ENCODE results near the gene ZBTB20.

The ZBTB20 gene

DNA sequence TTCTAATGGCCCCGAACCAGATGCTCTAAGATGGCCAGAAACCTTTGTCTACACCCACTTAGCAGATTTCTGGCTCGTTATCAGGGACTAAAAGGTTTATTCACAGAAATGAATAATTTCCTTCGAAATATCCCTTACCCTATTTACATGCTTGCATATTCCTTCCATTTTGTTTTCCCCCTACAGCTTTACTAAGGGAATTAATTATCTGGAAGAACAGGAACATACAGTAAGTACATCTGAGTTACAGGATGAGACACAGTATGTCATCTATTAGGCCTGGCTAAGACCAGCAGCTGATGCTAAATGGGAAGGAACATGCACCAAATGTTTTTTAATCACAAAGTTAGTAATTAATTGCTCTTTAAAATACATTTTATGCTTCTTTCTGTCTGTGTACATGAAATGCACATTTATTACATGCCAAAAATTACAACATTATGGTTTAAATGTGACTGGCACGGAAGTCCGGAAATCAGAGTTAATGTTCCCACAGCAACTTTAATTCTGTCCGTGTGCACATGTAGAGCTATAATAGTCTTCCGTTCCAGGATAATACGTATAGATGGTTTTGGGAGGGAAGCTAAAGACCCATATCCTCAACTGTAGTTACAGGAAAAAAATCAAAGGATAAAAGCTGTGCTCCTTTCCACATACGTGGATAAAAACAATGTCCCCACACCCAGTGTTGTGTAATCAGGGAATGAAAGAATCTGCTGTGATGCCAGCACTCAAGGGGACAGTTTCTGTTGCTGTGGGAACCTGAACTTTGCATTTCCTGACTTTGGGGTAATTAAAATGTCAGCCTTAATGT is 771.3 kb downstream of the ZBTB20 start:
- no peak for DNase-seq (ENCODE audit: low read depth, low spot score)

DNA sequence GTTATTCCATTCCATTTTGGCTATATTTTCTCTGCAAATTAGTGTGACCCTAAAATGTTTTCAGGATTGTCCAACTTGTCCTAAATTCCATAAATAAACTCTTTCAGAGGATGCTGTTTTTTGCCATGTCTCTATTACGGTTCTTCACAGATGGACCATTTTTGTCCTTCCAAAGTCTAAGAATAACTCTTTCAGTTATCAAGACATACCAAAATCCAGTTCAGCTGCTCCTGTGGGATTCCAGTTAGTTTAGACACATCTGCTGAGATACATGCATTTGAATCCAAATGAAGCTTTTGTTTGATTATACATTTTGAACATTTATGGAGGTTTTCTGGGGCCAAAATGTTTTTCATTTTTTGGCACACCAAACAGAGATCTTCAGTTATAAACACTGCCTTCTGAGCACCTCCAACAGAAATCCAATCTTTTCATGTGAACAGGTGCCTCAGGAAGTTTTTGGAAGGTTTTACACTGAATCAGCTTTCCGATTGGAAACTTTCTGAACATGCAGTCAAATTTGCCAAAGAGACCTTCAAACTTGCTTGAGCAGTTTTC is 772.6 kb downstream of the ZBTB20 start:
- DNase-seq (ENCODE audit: low read depth, low spot score): no peak

DNA sequence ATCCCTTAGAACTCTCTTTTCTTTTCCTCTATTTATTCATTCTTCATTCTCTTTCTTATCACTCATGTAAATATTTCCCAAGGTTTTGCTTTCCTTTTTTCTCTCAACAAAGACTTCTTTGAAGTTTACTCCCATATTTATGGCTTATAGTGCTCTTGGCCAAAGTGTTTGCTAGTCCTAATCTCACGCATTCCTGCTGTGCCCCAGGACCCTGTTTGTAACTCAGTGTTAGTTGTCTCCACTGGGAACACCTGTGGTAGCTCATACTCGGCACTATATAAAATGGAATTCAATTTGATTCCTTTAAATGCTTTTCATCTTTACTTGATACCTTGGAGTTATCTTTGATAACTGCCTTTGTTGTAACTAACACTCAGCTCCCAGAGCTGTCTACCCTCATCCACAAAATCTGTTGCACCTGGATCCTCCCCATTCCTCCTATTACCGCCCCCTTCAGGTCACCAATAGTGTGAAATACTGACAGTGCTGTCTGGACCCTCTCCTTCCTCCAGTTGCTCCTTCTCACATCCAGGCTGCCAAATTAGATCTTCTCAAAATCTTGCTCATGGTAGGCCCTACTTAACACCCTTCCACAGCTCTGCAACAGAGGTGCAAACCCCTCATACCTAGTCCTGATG is 776.4 kb downstream of the ZBTB20 start:
- no peak for DNase-seq (ENCODE audit: low read depth, low spot score)

DNA sequence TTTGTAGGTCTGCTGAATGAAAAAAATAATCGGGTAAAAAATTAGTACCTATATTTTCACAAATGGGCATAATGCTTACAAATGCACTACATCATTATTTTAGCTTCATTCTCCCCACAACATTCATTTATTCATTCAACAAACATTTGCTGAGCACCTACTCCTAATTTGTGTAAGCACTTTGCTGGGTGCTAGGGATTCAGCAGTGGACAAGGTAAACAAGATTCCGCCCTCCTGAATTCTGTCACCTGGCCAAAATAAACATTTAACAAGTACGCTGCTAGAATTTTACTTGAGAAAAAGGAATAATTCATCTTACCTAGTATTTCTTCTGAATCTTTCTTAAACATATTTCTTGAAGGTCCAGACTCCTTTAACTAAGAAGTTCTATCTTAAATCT is 781.2 kb downstream of the ZBTB20 start:
- DNase-seq (ENCODE audit: low read depth, low spot score): no peak

DNA sequence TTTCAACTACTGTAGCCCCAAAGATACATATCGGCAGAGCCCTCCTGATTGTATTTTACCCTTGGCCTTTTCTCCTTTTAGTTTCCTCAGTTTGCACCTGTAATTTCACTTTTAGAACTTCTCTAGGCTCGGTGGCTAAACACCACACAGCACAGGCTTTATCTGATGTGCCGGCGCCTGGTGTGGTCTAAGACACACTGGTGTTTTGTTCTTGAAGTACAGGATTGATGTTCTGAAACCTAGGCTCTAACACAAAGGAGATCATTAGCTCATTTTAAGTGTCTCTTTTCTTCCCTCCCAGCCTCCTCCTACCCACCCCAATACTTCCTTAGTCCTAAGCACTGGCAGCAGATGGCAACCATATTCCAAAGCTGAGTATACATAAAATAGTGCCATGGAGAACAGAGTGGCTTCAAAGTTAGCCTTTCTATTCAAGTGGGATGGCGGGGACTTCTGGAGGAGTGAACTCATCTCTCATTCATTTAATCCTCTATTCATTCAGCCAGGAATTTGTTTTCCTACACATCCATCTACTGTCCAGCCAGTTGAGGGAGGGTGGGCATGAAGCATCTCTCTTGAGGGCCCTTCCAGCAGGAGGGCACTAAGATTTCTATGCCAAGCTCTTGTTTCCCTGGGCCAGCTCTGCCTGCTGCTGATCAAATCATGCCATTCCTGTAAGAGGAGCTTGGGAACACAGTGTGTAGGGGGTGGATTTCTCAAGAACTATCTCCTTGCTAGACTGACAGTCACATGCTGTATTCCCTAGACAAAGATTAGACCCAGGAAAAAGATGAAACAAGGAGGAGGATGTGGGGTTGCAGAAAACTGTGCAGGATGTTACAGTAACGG is 782.1 kb downstream of the ZBTB20 start:
- DNase-seq (ENCODE audit: low read depth, low spot score): no peak

DNA sequence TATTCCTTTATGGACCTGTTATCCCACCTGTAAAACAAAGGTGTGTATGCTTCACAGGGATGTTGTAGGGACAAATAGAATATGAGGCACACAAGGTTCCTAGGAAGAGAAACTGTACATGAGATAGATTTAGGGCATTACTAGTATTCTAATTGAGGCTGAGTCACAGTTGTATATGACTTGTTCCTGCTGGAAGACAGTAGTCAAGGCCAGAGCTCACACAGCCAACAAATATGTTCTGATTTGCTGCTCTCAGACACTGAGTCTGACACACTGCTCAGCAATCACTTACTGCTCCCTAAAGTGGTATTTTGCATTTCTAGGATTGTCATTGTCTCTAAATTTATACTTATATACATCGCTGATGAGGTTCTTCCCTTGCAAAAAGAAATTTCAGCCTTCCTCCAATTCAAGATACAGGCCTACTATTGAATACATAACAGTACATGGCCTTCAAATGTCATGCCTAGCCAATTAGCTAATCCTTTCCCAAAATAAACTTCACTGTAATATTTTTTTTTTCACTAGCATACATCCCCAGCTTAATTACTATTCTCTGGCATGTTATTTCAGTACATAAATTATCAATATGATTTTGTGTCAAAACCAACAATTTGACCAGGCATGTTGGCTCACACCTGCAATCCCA is 783.4 kb downstream of the ZBTB20 start:
- no peak for DNase-seq (ENCODE audit: low read depth, low spot score)

DNA sequence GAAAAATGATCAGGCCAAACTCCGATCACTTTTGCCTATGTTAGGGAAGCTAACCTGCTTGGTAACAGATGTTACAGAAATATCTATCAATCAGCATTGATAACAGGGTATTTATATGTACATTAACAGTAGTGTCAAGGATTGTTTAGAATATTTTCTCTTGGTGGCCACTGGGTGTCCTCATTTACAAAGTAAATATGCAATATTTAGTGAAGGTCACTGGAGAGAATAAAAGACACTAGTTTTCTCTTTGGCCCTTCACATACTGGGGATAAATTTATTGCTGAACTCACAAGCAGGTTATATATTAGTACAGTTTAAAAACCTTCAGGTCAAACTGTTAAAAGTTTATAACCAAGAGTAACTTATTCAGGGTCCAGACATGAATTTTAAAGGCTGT is 784.3 kb downstream of the ZBTB20 start:
- no peak for DNase-seq (ENCODE audit: low read depth, low spot score)

DNA sequence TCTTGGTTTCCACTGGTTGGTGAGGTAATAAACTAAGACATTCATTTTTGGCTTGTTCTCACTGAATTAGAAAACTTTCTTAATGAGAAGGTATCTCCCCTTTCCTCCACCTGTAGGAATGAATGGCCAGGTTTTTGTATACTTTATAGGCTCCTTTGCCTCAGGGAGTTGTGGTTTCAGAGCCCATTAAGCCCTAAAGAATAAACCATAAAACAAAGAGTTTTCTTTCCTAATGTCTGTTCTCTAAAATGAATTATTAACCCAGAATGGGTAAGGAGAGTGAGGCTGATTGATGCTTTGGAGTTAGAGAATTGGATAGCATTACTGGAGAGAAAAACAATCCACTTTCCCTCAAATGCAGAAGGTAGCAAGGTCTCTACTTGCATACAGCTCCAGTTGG is 785.7 kb downstream of the ZBTB20 start:
- no peak for DNase-seq (ENCODE audit: low read depth, low spot score)

DNA sequence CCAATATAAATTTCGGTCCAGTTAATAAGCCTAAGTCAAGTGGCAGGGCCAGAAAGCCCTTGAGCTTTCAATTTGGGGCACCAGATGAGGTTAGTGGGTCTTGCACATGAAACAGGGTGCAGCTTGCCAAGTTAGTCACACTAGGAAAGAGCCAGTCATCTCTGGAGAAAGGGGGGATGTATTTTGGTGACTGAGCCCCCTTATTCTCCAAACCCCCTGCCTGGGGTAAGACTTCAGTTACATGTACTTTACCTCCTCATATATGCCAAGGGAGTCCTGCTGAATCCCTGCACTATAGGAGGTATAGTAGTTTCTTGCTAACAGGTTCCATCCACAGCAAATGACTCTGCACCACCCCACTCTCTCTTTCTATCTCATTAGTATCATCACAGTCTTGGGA is 790.6 kb downstream of the ZBTB20 start:
- no peak for DNase-seq (ENCODE audit: low read depth, low spot score)

DNA sequence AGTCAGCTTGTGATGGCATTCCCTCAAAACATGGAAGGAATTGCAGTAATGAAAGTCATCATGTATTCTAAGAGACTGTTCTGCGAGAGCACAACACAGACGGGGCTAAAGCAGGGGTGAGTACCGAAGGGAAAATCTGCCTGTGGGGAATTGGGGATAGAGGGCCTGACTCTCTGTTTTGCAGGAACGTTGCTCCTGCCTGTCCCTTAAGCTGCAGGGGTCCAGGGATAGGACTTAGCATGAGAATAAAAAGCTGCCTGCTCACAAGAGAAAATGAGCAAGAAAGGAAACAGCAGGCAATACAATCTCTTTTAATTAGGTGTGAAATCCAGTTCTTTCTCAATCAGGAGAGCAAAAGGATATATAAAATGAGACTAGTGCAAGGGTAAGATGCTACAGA is 791.0 kb downstream of the ZBTB20 start:
- DNase-seq (ENCODE audit: low read depth, low spot score): no peak

DNA sequence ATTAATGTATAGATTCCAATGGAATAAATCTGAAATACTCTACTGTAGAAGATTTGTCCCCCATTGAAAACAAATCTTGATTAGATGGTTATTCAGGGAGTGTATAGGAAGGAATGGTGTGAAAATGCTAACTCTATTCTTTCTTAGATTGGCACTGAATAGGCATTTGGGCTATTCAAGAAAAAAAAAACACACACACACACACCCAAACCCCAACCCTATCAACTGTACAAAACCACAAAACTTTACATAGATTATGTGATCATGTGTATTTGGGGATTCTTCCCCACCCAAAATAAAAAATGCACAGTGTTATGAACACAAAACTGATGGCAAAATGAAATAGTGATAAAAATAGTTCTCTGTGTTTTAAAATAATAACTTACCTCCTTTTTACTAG is 791.4 kb downstream of the ZBTB20 start:
- DNase-seq (ENCODE audit: low read depth, low spot score): no peak

DNA sequence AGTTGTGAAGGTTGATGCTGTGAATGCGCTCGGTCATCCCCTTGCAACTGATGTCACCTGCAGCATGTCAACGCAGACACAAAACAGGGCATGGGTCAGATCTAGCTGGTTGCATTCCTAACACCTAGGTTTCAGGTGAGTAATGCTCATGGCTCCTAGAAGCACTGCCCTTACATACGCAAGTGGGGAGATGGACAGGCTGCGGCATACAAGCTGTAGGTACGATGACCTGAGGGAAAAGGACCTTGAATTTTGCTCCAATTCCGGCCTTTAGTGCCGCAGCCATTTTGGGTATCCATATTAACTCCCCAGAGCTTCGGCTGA is 795.3 kb downstream of the ZBTB20 start:
- no peak for DNase-seq (ENCODE audit: low read depth, low spot score)

DNA sequence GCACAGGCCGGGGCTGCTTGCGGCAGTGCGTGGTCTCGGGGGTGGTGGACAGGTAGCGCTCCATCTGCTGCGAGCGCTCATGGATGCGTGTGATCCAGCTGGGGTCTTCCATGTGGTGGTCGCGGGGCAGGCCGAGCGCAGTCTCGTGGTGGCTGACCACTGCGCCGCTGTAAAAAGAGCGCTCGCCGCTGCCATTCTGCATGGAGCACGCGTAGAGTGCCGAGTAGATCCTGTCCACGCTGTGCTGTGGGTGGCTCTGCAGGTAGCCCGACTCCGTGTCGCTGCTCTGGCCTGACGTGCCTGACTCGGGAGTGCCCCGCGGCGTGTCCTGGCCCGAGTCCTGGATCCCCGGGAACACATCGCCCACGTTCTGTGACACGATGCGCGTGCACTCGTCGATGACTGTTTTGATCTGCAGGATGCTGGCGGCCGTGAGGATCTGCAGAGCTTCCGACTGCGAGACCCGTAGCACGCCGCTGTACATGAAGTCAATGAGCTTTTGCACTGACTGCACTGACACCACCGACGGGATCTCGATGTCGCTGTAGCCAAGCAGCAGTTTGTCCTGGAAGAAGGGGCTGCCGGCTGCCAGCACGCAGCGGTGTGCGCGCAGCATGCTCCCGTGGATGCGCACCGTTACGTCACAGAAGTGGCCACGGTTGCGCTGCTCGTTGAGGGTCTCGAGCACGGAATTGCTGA is 795.8 kb downstream of the ZBTB20 start:
- DNase-seq (ENCODE audit: low read depth, low spot score): no peak

DNA sequence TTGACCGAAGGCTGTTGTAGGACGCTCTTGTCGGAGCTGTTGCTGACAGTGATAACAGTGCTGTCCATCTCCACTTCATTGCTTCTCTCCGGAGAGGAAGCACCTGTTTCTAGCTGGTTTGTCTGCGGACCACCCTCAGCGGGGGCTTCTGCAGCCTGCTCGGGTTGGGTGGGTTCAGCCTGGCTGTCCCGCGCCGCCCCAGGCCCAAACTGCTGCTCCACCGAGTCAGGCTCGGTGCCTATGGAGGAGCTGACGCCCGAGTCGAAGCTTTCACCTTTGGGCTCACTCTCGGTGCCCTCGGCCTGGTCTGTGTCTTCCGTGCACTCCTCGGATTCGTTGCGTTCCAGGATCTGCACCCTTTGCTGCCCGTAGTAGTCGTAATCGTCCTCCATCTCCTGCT is 796.4 kb downstream of the ZBTB20 start:
- DNase-seq (ENCODE audit: low read depth, low spot score): no peak

DNA sequence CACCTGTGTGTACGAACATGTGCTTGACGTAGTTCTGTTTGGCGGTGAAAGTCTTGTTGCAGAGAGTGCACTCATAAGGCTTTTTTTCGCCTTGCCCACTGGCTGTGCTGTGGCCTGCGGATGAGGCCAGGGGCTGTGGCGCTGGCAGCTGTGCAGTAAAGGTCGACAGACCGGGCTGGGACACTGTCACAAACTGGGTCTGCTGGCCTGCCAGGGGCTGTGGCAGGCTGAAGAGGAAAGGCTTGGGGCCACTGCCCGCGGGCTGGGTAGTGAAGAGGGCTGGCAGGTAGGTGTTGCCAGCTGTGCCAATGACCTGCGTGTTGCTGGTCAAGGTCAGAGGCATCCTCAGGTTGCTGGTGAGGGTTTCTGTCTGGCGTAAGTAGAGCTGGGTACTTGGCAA is 796.8 kb downstream of the ZBTB20 start:
- no peak for DNase-seq (ENCODE audit: low read depth, low spot score)

DNA sequence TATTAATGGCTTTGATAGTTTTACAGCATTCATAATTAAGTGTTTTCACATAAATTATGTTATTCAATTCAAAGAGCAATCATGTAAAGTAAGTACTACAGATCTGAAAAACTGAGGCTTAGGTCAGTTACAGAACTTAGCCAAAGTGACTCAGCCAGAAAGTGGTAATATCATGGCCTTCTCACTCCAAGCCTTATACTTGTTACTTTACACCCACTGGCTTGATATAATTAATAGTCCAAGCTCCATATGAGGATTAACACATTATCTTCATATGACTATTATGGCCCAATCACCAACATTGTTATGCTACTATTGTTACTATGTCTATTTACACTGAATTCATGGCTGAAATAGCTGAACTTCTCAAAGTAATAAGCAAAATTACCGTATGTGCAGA is 802.6 kb downstream of the ZBTB20 start:
- no peak for DNase-seq (ENCODE audit: low read depth, low spot score)

DNA sequence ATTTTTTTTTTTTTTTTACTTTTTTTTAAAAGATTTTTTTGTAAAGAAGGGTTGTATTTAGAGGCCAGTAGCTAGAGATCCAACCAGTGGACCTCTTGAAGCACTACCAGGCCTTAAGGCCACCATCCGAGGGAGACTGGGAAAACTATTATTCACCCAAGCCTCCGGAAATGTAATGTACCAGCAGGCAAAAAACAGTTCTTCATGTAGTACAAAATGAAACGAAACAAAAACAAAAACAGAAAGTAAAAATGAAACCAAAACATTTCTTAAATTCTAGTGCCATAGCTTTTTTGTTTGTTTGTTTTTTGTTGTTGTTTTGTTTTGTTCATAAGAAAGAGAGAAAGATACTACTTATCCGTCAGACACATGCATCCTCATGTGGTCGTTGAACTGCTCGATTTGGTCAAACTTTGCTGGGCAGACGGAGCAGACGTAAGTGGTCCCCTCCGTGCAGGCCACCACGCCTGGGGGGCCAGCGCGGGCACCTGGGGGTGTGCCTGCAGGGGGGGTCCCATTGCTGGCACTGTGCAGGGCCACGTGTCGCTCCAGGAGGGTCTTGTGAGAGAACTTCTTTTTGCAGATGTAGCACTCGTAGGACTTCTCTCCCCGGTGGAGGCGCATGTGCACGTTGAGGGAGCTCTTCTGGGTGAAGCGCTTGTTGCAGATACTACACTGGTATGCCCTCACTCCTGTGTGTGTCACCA is 808.3 kb downstream of the ZBTB20 start:
- DNase-seq (ENCODE audit: low read depth, low spot score): no peak

DNA sequence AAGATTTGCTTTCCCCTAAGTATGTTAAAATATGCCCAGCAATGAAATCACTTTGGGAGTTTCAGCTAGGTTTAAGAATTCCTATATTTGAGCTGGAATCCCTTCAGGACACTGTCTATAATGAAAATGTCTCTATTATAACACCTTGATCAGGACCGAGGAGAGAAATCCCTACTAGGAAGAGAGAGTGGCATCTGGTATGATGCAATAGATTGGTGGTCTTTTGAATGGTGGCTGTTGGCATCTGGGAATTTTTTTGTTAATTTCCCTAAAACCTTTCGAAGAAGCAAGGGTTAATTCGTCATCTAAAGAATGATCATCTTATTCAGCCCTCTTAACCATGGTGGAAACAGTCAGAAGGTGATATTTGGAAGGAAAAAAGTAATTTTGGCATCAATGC is 810.2 kb downstream of the ZBTB20 start:
- no peak for DNase-seq (ENCODE audit: low read depth, low spot score)

DNA sequence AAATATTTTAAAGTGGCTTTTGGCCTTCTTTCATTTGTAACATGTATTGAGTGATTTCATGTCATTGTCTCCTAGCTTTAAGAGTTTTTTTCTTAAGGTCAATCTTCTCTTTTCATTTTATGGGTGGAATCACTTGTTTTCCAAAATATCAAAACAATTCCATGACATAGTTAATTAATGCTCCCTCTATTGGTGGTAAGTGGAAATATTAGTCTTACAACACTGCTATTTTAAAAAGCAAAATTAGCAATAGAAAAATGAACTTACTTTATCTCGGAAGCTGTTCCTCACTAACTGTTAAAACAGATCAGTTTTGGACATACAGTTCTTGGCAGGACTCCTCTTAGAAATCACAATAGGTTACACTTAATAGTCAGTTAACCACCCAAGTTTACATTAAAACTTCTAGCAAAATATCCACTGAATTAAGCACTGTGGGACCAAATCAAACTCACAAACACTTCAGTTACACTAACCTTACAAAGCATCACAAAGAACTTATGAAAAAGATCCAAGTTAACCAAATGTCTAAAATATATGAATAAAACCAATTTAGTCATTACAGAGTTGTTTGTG is 810.9 kb downstream of the ZBTB20 start:
- no peak for DNase-seq (ENCODE audit: low read depth, low spot score)

DNA sequence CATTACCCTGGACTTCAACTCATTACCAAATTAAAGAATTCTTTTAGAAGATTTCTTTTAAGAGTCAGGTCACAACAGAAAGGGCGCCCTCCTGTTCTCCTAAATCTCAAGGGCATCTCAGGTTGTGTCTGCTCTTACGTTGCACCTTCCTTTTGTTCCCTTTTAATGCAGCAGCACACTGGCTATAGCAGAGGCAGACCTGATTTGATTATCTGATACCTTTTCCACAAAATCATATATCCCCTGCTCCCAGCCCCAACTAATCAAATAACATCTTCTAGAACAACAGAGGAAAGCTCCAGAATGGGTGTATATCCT is 813.2 kb downstream of the ZBTB20 start:
- no peak for DNase-seq (ENCODE audit: low read depth, low spot score)
